Measurements from ENCODE around the gene RHOBTB3. TPM values are rescaled to one million over a fixed set of nuclear protein-coding genes. Genes with fewer than 3 reads are reported as not detected.

Gene RHOBTB3
- total RNA-seq, 1 donor from 2014 or later: 22.8 TPM

DNA sequence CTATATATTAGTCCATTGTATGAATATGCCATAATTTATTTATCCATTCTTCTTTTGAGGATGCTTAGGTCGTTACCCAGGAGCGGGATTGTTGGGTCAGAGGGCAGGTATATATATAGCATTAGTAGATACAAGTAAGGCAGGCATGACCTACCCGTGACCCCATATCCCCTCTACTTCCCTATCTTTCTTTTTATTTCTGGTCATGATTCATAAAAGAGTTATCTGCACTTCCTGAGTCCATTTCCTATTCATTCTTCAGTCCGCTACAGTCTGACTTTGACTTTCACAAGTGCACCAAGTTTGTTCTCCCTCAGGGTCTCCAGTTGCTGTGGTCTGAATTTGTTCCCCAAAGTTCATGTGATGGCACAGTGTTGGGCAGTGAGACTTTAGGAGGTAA is 6.9 kb downstream of the RHOBTB3 start:
- DNase-seq (ENCODE audit: low spot score): no peak
- Mint-ChIP-seq H3K27me3 (ENCODE audit: unreplicated experiment) (no peaks in the 10 kb centered on the region), H3K9me3 (ENCODE audit: unreplicated experiment) (no peaks in the 10 kb centered on the region), H3K4me1 (ENCODE audit: unreplicated experiment) (no peaks in the 10 kb centered on the region), H3K36me3 (ENCODE audit: low read depth, unreplicated experiment) (no peaks in the 10 kb centered on the region), H3K4me3 (ENCODE audit: unreplicated experiment) (no peak overlapping the region), H3K27ac (ENCODE audit: unreplicated experiment) (no peak overlapping the region)
- TF ChIP-seq, protein P1, sequence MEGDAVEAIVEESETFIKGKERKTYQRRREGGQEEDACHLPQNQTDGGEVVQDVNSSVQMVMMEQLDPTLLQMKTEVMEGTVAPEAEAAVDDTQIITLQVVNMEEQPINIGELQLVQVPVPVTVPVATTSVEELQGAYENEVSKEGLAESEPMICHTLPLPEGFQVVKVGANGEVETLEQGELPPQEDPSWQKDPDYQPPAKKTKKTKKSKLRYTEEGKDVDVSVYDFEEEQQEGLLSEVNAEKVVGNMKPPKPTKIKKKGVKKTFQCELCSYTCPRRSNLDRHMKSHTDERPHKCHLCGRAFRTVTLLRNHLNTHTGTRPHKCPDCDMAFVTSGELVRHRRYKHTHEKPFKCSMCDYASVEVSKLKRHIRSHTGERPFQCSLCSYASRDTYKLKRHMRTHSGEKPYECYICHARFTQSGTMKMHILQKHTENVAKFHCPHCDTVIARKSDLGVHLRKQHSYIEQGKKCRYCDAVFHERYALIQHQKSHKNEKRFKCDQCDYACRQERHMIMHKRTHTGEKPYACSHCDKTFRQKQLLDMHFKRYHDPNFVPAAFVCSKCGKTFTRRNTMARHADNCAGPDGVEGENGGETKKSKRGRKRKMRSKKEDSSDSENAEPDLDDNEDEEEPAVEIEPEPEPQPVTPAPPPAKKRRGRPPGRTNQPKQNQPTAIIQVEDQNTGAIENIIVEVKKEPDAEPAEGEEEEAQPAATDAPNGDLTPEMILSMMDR (IDR thresholded peaks at IDR 0.05; ENCODE audit: unreplicated experiment): no peak

DNA sequence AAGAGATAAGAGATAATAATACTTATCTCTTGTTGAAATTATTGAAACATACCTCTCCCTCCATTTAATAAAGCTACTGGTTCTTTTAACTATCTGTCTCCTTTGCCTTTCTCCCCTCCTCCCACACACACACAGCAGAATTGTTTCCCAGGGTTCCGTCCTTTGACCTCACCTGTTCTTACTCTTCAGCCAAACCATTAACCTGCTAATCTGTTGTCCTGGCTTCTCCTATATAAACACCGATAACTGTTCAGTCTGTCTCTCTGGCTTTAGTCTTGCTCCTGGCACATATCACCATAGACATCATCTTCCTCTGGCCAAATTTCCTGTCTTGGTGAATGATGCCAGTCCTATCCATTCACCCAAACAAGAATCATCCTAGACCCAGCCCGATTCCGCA is 7.7 kb downstream of the RHOBTB3 start:
- no peaks in the 10 kb centered on the region for H3K9me3 Mint-ChIP-seq (ENCODE audit: unreplicated experiment)

DNA sequence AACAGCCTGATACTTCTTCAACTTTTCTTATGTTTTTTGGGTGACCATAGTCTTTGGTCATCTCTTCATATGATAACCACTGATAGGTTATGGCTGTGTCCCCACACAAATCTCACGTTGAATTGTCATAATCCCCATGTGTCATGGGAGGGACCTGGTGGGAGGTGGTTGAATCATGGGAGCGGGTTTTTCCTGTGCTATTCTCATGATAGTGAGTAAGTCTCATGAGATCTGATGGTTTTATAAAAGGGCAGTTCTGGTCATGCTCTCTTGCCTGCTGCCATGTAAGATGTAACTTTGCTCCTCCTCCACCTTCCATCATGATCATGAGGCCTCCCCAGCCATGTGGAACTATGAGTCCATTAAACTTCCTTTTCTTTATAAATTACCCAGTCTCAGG is 8.7 kb downstream of the RHOBTB3 start:
- no peaks in the 10 kb centered on the region for H3K4me1 Mint-ChIP-seq (ENCODE audit: unreplicated experiment)
- no peaks in the 10 kb centered on the region for H3K9me3 Mint-ChIP-seq (ENCODE audit: unreplicated experiment)
- no peak overlapping the region for H3K27ac Mint-ChIP-seq (ENCODE audit: unreplicated experiment)
- DNase-seq (ENCODE audit: low spot score): no peak
- no peak overlapping the region for H3K4me3 Mint-ChIP-seq (ENCODE audit: unreplicated experiment)
- TF ChIP-seq, protein P1 (IDR thresholded peaks at IDR 0.05; ENCODE audit: unreplicated experiment): no peak
- H3K36me3 Mint-ChIP-seq (ENCODE audit: low read depth, unreplicated experiment): no peaks in the 10 kb centered on the region
- H3K27me3 Mint-ChIP-seq (ENCODE audit: unreplicated experiment): peaks cover 2% of the 10 kb centered on the region

More for the DNA sequence above, 7.7 kb downstream of the RHOBTB3 start:
- Mint-ChIP-seq H3K27ac (ENCODE audit: unreplicated experiment) (no peak overlapping the region), H3K27me3 (ENCODE audit: unreplicated experiment) (no peaks in the 10 kb centered on the region), H3K4me3 (ENCODE audit: unreplicated experiment) (no peak overlapping the region), H3K36me3 (ENCODE audit: low read depth, unreplicated experiment) (no peaks in the 10 kb centered on the region), H3K4me1 (ENCODE audit: unreplicated experiment) (no peaks in the 10 kb centered on the region)
- TF ChIP-seq, protein P1 (IDR thresholded peaks at IDR 0.05; ENCODE audit: unreplicated experiment): no peak
- no peak for DNase-seq (ENCODE audit: low spot score)

DNA sequence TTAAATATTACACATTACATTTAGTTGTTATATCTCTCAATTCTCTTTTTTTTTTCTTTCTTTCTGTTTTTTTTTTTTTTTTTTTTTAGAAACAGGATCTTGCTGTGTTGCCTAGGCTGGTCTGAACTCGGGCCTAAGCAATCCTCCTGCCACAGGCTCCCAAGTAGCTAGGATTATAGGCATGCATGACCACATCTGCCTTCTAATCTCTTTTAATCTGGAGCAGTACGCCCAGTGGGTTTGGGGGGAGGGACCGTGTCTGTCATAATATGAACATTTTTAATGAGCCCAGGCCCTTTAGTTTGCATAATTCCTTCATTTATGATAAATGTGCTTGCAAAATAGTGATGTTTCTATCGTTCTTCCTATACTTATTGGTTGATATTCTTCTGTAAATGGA is 10.3 kb downstream of the RHOBTB3 start:
- Mint-ChIP-seq H3K9me3 (ENCODE audit: unreplicated experiment) (no peaks in the 10 kb centered on the region), H3K27me3 (ENCODE audit: unreplicated experiment) (peaks cover 2% of the 10 kb centered on the region), H3K4me1 (ENCODE audit: unreplicated experiment) (no peaks in the 10 kb centered on the region), H3K27ac (ENCODE audit: unreplicated experiment) (no peak overlapping the region), H3K4me3 (ENCODE audit: unreplicated experiment) (no peak overlapping the region), H3K36me3 (ENCODE audit: low read depth, unreplicated experiment) (no peaks in the 10 kb centered on the region)
- TF ChIP-seq, protein P1 (IDR thresholded peaks at IDR 0.05; ENCODE audit: unreplicated experiment): no peak
- no peak for DNase-seq (ENCODE audit: low spot score)

DNA sequence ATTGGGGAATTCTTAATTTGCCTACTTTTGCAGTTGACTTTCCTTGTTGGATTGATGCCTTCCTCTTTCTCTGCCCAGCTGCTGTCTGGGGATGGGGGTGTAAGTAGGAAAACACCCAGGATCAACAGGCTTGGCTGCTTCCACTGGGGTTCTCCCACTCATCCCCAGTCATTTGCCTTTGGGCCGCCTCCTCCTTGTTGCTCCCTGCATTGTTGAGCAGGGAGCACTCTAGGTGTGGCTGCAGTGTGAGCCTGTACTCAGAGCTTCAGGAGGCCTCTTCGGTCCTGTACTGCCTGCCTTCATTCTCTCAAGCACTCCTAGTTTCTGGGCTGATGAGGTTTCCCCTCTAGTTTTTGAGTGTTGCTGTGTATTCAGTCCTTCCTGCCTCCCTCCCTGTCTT is 12.1 kb downstream of the RHOBTB3 start:
- no peak overlapping the region for H3K4me3 Mint-ChIP-seq (ENCODE audit: unreplicated experiment)
- no peak for DNase-seq (ENCODE audit: low spot score)
- no peaks in the 10 kb centered on the region for H3K36me3 Mint-ChIP-seq (ENCODE audit: low read depth, unreplicated experiment)
- H3K9me3 Mint-ChIP-seq (ENCODE audit: unreplicated experiment): no peaks in the 10 kb centered on the region
- peaks cover 2% of the 10 kb centered on the region for H3K27me3 Mint-ChIP-seq (ENCODE audit: unreplicated experiment)
- H3K27ac Mint-ChIP-seq (ENCODE audit: unreplicated experiment): no peak overlapping the region
- TF ChIP-seq, protein P1 (IDR thresholded peaks at IDR 0.05; ENCODE audit: unreplicated experiment): no peak
- H3K4me1 Mint-ChIP-seq (ENCODE audit: unreplicated experiment): no peaks in the 10 kb centered on the region

All from endothelial cell (in vitro differentiated cells).